Right lobe of liver (tissue), 6 donors: ENCODE measurements around the gene SARS2. TPM values are rescaled to one million over a fixed set of nuclear protein-coding genes. Genes with fewer than 3 reads are reported as not detected.

Source experiments
- ATAC-seq, 4 donors: fragments of 200-7000 bp; cut with Tn5 transposase; one replicate each; pipeline ENCODE4 v1.9.1; 2020; ENCODE audit warnings: mild to moderate bottlenecking in 4 of 4, moderate library complexity in 4 of 4
- DNase-seq, 3 donors: peaks; one replicate each; pipeline ENCODE4 v3.0.0-alpha.2; 2020
- H3K27ac ChIP-seq, 3 donors: fragments of 200-600 bp; one replicate each; pipeline ENCODE4 v1.8.0; 2022
- H3K27me3 ChIP-seq, 2 donors: fragments of 200-600 bp; one replicate each; pipeline ENCODE4 v1.8.0; 2022
- H3K36me3 ChIP-seq, 4 donors: fragments of 200-600 bp; sonication (generic) in 1 of 4; one replicate each; pipeline versions ENCODE4 v1.5.1 to v1.8.0; 2017 to 2022; ENCODE audit warnings: control low read depth in 1 of 4
- H3K4me1 ChIP-seq, 4 donors: fragments of 200-600 bp; sonication (generic) in 1 of 4; one replicate each; pipeline versions ENCODE4 v1.5.1 to v1.8.0; 2017 to 2022; ENCODE audit warnings: control low read depth in 1 of 4
- H3K4me3 ChIP-seq, 3 donors: fragments of 200-600 bp; one replicate each; pipeline ENCODE4 v1.8.0; 2022
- H3K9me3 ChIP-seq, 4 donors: fragments of 200-600 bp; sonication (generic) in 1 of 4; one replicate each; pipeline versions ENCODE4 v1.5.1 to v1.8.0; 2017 to 2022; ENCODE audit warnings: control low read depth in 1 of 4
- CTCF ChIP-seq, 4 donors: fragments of 200-600 bp in 3 of 4; fragments of 450-650 bp in 1 of 4; IDR thresholded peaks; one replicate each; pipeline versions ENCODE4 v1.5.1 to v1.8.0; 2016 to 2022; ENCODE audit warnings: antibody characterized with exemption in 4 of 4, mild to moderate bottlenecking in 2 of 4
- POLR2A ChIP-seq: fragments of 450-650 bp; IDR thresholded peaks from one replicate; pipeline ENCODE4 v1.6.1; 2017; ENCODE audit warnings: antibody characterized with exemption, mild to moderate bottlenecking
- WGBS: methylation state at CpG from one replicate; pipeline ENCODE4 v1.1.6; 2018; ENCODE audit warnings: low coverage, low lambda C conversion rate; ENCODE audit not compliant: insufficient coverage; ENCODE audit errors: missing lambda C conversion rate; 5-methylcytosine and 5-hydroxymethylcytosine counted together
- intact Hi-C, 2 donors: fragments of 100-400 bp; cut with DNase I; formaldehyde crosslinking; loops; one replicate each; pipeline versions ENCODE4 v1.11.2 to v1.14.1; 2022
- total RNA-seq, 6 experiments: library from RNA; depleted of rRNA in 2 of 6; stranded (reverse); fragments of >200 nt in 2 of 6; fragmentation: NEBNext Ultra II Directional in 3 of 6; extraction: Animal tissue kit (Norgen Biotek cat#: 25700) in 3 of 6; gene quantifications; one replicate each; pipeline versions ENCODE4 v1.1.0 to v1.2.4, GENCODE V29; 2016 to 2023
- donor health status: DM: no; HTN: yes; CAD: no.
- donor health status: DM: no; HTN: no; CAD: no.
- donor health status: DM: no; HTN: no; CAD: no.
- donor health status: DM: no; HTN: yes; CAD: no.
- donor health status: DM: no; HTN: yes; CAD: no.

Gene SARS2
- total RNA-seq, 6 experiments from 2014 or later, result 10.6 to 26.5 (median 18.7) TPM

DNA sequence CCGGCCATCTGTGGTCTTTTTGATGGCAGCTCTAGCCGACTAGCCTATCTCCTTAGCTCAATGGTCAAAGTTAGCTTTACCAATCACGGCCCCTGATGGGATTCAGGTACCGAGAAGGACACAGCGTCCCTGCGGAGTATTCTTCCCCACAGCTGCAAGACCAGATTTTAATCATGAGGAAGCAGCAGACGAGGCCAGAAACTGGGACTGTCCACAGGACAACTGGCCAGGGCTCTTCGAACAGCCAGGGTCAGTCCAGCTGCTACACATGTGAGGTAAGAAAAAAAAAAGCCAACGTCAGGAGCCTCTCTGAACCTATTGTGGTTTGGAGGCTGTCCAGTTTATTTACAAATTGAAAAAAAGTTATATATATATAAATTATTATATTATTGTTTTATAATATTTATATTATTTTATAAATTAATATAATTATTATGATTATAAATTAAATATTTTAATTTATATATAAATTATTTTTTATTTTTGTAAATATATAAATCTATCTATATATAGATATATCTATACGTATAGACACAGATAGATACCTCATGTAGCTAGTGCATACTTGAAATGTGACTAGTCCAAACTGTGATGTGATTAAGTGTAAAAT lies 63.3 kb downstream of the SARS2 start:
- ATAC-seq (no peak), DNase-seq (no peak)
- Histone ChIP-seq H3K36me3 (no peaks in the 10 kb centered on the region), H3K27ac (no peak overlapping the region), H3K4me3 (no peak overlapping the region), H3K27me3 (no peaks in the 10 kb centered on the region), H3K4me1 (peaks cover 0 to 34% (median 2%) of the 10 kb centered on the region in 4 donors), H3K9me3 (no peaks in the 10 kb centered on the region)
- intact Hi-C loops, result no loop called here
- no peak for TF ChIP-seq POLR2A
- TF ChIP-seq CTCF (IDR thresholded peaks at IDR 0.05), result no peak
- 83% methylated on average over 10 of the region's 10 CpGs for WGBS

Other genes with a start within 250 kb of the SARS2 start
- 10 to 100 TPM in 3 of 6 experiments, 1 to 10 TPM in 3; 2.2 to 45.3 (median 16.3) TPM for gene CAPN12, start 186.3 kb downstream of the SARS2 start, total RNA-seq
- not detected for gene LGALS7, start 157.2 kb downstream of the SARS2 start, total RNA-seq
- not detected for gene LGALS7B, start 141.6 kb downstream of the SARS2 start, total RNA-seq
- gene LGALS4, start 117.8 kb downstream of the SARS2 start, total RNA-seq, result 100 to 1,000 TPM in 5 of 6 experiments, 10 to 100 TPM in 1; 21.0 to 376 (median 186) TPM
- 100 to 1,000 TPM; 158 to 466 (median 286) TPM for gene ECH1, start 99.0 kb downstream of the SARS2 start, total RNA-seq
- gene HNRNPL, start 80.8 kb downstream of the SARS2 start, total RNA-seq, result 100 to 1,000 TPM in 4 of 6 experiments, 10 to 100 TPM in 2; 89.5 to 157 (median 102) TPM
- gene RINL, start 52.5 kb downstream of the SARS2 start, total RNA-seq, result 10 to 100 TPM in 2 of 6 experiments, 1 to 10 TPM in 4; 3.3 to 13.8 (median 5.5) TPM
- gene SIRT2, start 31.1 kb downstream of the SARS2 start, total RNA-seq, result 10 to 100 TPM; 28.6 to 62.0 (median 32.5) TPM
- 10 to 100 TPM; 13.2 to 27.9 (median 16.5) TPM for gene NFKBIB, start 30.8 kb downstream of the SARS2 start, total RNA-seq
- under 1 TPM in 4 of 6 experiments, not detected in 2; 0.20 to 0.55 (median 0.37) TPM for gene CCER2, start 18.6 kb downstream of the SARS2 start, total RNA-seq
- 10 to 100 TPM; 21.2 to 49.5 (median 24.0) TPM for gene MRPS12, start 181 bp upstream of the SARS2 start, total RNA-seq
- 10 to 100 TPM; 19.9 to 57.9 (median 36.7) TPM for gene FBXO17, start 45.0 kb upstream of the SARS2 start, total RNA-seq
- 10 to 100 TPM in 1 of 6 experiments, 1 to 10 TPM in 5; 3.7 to 15.5 (median 7.6) TPM for gene FBXO27, start 101.8 kb upstream of the SARS2 start, total RNA-seq
- gene ACP7, start 153.6 kb upstream of the SARS2 start, total RNA-seq, result not detected
- 10 to 100 TPM; 11.4 to 16.6 (median 14.7) TPM for gene PAK4, start 195.0 kb upstream of the SARS2 start, total RNA-seq